Adipocyte (in vitro differentiated cells): ENCODE measurements around the gene EYA4.

Experiments
- DNase-seq: peaks from one replicate; pipeline ENCODE4 v3.0.0-alpha.2; 2015; ENCODE audit warnings: low read depth
- H3K27me3 ChIP-seq: replicated peaks from 2 replicates; pipeline ENCODE4 v1.7.0; 2013; ENCODE audit warnings: mild to moderate bottlenecking, low read length, moderate library complexity; ENCODE audit not compliant: control insufficient read depth, insufficient read depth
- H3K36me3 ChIP-seq: 2 replicates; pipeline ENCODE4 v1.7.0; 2013; ENCODE audit warnings: low read length, mild to moderate bottlenecking, moderate library complexity; ENCODE audit not compliant: control insufficient read depth, insufficient read depth, severe bottlenecking
- H3K4me1 ChIP-seq: 2 replicates; pipeline ENCODE4 v1.7.0; 2013; ENCODE audit warnings: mild to moderate bottlenecking, low read length, moderate library complexity; ENCODE audit not compliant: control insufficient read depth, insufficient read depth
- H3K4me3 ChIP-seq: 2 replicates; pipeline ENCODE4 v1.7.0; 2013; ENCODE audit warnings: mild to moderate bottlenecking, low read length, moderate library complexity
- H3K9ac ChIP-seq: 2 replicates; pipeline ENCODE4 v1.7.0; 2013; ENCODE audit warnings: mild to moderate bottlenecking, low read length, moderate library complexity
- H3K9me3 ChIP-seq: 2 replicates; pipeline ENCODE4 v1.7.0; 2013; ENCODE audit warnings: mild to moderate bottlenecking, low read length, moderate library complexity; ENCODE audit not compliant: control insufficient read depth

EYA4 gene

DNA sequence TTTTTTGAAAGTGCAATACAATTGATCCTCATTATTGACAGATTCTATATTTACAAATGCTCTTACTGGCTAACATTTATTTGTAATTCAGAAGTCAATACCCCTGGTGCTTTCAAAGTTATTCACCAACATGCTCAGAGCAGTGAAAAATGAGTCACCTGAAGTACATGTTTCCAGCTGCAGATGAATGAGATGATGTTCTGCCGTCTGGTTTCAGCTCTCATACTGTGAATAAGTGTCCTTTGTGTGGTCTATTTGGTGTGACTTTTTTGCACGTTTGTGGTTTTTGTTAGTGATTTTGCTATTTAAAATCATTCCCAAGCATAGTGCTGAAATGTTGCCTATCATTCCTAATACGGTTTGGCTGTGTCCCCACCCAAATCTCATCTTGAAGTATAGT lies 22.3 kb upstream of the EYA4 start:
- no peaks in the 10 kb centered on the region for H3K36me3 ChIP-seq
- no peak overlapping the region for H3K9ac ChIP-seq
- no peaks in the 10 kb centered on the region for H3K9me3 ChIP-seq
- H3K4me3 ChIP-seq = no peak overlapping the region
- H3K27me3 ChIP-seq = no peaks in the 10 kb centered on the region
- no peaks in the 10 kb centered on the region for H3K4me1 ChIP-seq
- DNase-seq = no peak

DNA sequence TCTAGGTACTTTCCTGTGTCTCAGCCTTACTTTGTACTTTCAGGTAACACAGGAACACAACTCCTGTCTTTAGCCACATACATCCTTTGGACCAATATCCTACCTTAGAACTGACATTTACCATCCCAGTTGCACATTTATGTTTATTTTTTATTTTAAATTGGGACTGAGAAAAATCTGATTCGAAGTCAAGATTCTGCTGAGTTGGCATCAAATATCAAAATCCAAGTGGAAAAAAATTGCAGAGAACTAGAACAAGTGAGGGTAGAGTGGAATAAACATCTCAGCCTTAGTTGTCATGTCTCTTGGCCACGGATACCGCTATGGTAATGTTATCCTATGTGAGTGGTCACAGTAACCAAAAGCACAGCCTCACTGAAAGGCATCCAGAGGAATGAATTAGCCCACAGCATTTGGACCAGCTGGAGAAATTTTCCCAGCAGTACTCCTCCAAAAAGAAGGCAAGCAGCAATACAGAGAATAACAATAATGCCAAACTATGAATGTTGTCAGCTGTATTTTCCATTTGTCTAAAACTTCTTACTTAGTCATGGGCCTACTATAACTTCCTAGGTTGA lies 17.6 kb upstream of the EYA4 start:
- Histone ChIP-seq H3K9me3 (no peaks in the 10 kb centered on the region), H3K27me3 (no peaks in the 10 kb centered on the region), H3K4me1 (no peaks in the 10 kb centered on the region), H3K9ac (no peak overlapping the region), H3K4me3 (no peak overlapping the region), H3K36me3 (no peaks in the 10 kb centered on the region)
- no peak for DNase-seq

DNA sequence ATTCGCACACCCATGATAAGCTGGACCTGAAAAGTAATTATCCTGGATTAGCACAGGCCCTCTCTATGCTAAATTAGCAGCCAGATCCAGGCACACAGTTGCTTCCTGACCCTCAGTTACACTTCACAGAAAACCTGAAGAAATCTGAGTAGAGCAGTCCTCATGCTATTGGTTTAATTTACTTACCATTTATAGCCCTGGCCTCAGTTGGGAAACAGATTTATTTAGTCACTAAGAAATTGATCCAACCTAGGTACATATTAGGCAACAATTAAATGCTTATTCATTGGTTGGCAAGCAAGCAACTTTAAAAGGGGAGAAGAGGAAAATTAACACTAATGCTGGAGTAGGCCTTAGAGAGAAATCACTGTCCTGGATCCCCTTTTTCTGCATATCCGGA lies 15.6 kb upstream of the EYA4 start:
- H3K4me1 ChIP-seq = no peaks in the 10 kb centered on the region
- H3K9ac ChIP-seq = no peak overlapping the region
- H3K36me3 ChIP-seq = no peaks in the 10 kb centered on the region
- no peaks in the 10 kb centered on the region for H3K27me3 ChIP-seq
- no peaks in the 10 kb centered on the region for H3K9me3 ChIP-seq
- DNase-seq = no peak
- H3K4me3 ChIP-seq = no peak overlapping the region

DNA sequence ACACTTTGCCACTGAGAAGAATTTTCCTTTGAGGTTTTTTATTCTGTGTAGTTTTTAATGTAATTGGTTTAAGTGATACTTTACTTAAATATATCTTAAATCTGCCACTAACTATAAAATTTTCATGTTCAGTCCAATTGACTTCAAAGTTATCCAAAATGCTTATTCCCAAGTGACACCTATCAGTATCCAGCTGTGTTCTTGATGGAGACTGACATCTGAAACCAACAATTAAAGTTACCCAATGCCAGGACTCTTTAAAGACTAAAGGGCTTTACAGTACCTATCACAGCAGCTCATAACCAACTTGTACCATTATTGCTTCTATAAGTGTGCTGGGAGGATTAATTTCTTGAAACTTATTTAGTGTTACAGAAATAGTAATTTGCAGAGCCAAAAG lies 13.8 kb upstream of the EYA4 start:
- no peak overlapping the region for H3K9ac ChIP-seq
- no peaks in the 10 kb centered on the region for H3K36me3 ChIP-seq
- no peak overlapping the region for H3K4me3 ChIP-seq
- no peaks in the 10 kb centered on the region for H3K9me3 ChIP-seq
- DNase-seq = no peak
- no peaks in the 10 kb centered on the region for H3K4me1 ChIP-seq
- H3K27me3 ChIP-seq = no peaks in the 10 kb centered on the region

DNA sequence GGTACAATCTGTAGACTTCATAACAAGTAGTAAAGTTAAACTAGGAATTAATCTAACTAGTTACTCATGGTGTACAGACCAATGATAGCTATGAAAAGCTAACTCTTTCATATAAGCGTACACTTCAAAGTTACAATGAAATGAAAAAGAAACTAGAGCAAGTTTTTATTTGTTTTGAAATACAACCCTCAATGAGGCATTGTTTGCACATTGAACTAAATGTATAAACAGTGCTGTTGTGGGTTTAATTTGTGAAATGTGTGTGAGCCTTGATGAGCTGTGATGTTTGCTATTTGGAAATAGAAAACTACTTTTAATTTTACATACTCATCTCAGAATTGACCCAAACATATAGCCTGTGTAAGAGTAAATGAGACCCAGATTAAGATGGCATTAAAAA lies 11.1 kb upstream of the EYA4 start:
- no peaks in the 10 kb centered on the region for H3K4me1 ChIP-seq
- H3K4me3 ChIP-seq = no peak overlapping the region
- no peaks in the 10 kb centered on the region for H3K9me3 ChIP-seq
- H3K36me3 ChIP-seq = no peaks in the 10 kb centered on the region
- no peak for DNase-seq
- H3K9ac ChIP-seq = no peak overlapping the region
- H3K27me3 ChIP-seq = peaks cover 8% of the 10 kb centered on the region

DNA sequence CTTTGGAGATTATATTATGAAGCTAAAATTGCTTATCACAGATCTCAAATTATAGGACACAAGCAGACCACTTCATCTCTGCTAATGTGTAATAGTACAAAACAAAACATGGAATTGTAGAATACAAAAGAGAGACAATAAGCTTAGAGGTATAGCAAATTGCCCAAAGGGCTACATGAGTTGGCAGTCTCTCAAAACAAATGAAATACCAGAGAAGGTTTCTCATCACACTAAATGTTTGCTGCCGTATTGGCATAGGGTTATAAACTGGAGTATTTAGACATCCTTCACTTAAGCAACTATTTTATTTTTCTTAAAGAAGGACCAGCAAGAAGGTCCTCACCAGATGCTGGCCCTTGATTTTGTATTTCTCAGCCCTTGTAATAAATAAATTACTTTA lies 5.9 kb upstream of the EYA4 start:
- Histone ChIP-seq H3K9ac (no peak overlapping the region), H3K9me3 (no peaks in the 10 kb centered on the region), H3K27me3 (peaks cover 11% of the 10 kb centered on the region), H3K4me1 (peaks cover 18% of the 10 kb centered on the region), H3K4me3 (no peak overlapping the region), H3K36me3 (no peaks in the 10 kb centered on the region)
- DNase-seq = peak; percentile 51

DNA sequence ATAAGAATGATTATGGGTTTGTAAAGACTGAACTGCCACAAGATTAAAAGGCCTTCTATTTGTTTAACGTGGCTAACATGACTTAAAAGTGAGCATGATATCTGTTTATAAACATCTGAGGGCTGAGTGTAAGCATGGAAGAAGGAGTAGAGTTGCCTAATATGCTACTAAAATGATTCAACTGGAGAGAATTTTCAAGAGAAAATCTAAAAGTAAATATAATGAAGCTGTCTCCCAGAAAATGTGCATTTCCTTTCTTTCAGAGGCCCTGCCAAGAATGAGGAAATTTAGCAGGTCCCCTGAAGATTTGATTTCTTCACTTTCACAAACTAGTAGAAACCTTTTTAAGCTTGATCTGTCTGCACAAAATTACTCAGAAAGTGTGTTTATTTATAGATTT lies 4.2 kb upstream of the EYA4 start:
- H3K4me1 ChIP-seq = peaks cover 26% of the 10 kb centered on the region
- no peaks in the 10 kb centered on the region for H3K36me3 ChIP-seq
- no peaks in the 10 kb centered on the region for H3K9me3 ChIP-seq
- peaks cover 24% of the 10 kb centered on the region for H3K27me3 ChIP-seq
- no peak overlapping the region for H3K9ac ChIP-seq
- DNase-seq = peak; percentile 91
- no peak overlapping the region for H3K4me3 ChIP-seq

DNA sequence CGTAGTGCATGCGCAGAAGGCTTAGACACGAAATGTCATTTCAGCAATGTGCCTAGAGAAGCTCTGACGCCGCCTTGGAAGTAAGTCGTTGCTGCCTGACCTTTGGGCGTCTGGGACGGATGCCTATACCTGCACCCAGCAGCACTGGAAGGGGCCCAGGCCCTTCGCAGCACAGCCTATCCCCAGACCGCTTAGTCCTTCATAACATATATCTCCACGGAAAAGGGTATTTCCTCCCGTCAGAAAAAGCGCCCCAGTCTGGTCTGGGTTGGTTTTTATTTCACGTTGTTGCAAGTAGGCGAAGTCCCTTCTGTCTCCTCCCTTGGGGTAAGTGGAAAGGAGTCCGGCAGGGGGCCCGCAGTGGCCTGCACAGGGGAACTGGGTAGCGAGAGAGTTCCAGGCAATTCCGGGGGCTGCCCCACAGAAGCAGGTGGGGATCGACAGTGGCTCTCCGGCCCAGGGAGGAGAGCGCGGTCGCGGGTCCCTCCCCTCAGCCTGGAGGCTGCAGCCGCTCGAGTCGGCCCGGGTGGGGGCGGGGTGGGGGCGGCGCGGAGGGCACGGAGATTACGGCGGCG lies 559 bp upstream of the EYA4 start:
- H3K4me3 ChIP-seq = peak overlapping the region; percentile 84

DNA sequence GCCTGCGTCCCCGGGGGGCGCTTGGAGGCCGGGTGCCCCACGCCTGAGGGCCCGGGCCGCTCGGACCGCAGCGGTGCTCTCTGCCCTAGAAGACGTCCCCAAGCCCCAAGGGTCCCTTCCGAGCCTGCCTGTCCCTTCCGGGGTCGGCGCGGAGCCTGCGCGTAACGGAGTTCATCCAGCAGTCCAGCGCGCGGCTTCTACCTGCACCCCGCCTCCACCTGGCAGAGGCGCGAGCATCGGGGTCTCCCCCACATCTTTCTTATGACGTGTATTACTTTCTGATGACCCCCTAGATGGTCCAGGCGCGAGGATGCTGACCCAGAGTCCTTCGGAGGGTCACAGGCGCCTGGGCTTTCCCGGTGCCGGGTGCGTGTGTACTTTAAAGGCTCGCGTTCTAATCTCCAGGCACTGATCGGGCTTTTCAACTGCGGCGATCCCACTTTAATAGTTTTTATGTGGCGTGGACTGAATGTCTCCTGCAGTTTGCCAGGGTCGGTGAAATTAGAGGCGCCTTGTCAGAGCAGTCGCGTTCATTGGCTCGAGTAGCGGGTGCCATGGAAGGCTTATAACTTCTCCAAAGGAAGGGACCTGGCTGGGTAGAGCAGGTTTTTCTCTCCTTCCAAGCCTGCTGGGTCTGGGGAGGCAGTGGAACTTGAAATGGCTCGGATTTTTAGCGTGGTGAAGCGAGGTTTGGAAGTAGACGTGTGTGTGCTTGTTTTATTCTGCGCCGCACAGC lies 912 bp downstream of the EYA4 start:
- DNase-seq = peak; percentile 59
- Histone ChIP-seq H3K9ac (peak overlapping the region; percentile 72), H3K27me3 (peaks cover 61% of the 10 kb centered on the region)

More for the DNA sequence above, 559 bp upstream of the EYA4 start:
- H3K4me1 ChIP-seq = peaks cover 35% of the 10 kb centered on the region
- H3K27me3 ChIP-seq = peaks cover 52% of the 10 kb centered on the region
- H3K9ac ChIP-seq = no peak overlapping the region
- H3K9me3 ChIP-seq = peaks cover 4% of the 10 kb centered on the region
- peak; percentile 64 for DNase-seq
- H3K36me3 ChIP-seq = no peaks in the 10 kb centered on the region

DNA sequence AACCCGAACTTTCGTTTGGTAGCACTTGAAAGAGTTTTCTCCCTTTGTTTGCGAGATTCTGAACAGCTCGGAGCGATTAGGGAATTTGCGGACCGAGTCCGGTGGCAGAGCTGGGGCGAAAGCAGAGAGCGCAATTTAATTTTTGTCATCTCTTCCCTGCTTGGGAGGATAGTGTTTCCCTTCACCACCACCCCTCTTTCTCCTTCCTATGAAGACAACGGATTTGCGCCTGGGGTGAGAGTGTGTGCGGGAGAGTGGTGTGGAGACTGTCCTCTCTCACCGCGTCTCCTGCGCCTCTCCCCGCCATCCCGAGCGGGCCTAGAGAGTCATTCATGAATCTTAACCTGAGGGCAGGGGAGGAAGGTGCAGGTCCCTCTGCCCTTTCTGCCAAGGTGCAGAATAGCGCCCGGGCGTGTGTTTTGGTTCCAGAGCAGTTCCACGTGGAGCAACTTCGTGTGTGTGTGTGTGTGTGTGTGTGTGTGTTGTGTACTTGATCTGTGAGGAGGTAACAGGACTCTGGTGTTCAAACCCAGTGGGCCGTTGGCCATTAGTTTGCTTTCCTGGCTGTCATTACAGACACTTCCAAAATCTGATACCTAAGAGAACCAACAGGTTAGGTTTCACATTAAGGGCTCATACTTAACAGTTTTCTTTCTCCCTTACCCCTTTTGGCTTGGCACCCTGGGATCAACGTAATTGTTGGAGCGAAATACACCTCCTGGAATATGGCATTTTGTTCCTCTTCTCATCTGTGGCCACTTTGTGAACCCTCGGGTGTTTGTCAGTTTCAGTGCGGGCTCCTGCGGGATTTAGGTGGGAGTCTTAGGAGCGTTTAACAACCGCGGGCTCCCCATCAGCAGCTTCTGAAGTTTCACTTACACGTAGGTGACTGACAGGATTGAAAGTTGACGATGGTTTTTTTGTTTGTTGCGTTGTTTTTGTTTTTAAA lies 1.8 kb downstream of the EYA4 start:
- H3K36me3 ChIP-seq = no peaks in the 10 kb centered on the region
- peak overlapping the region; percentile 72 for H3K9ac ChIP-seq
- peak overlapping the region; percentile 84 for H3K4me3 ChIP-seq
- peak; percentile 51 for DNase-seq
- H3K27me3 ChIP-seq = peaks cover 61% of the 10 kb centered on the region
- H3K9me3 ChIP-seq = peaks cover 4% of the 10 kb centered on the region
- peaks cover 20% of the 10 kb centered on the region for H3K4me1 ChIP-seq

More for the DNA sequence above, 912 bp downstream of the EYA4 start:
- Histone ChIP-seq H3K4me3 (peak overlapping the region; percentile 84), H3K9me3 (peaks cover 4% of the 10 kb centered on the region), H3K36me3 (no peaks in the 10 kb centered on the region), H3K4me1 (peaks cover 28% of the 10 kb centered on the region)
